Stomach (tissue), 4 donors: ENCODE data around the gene AKIRIN2.

Source experiments
- POLR2A ChIP-seq, 4 donors: fragments of 450-650 bp; IDR thresholded peaks; one replicate each; pipeline ENCODE4 v1.6.1; 2016; ENCODE audit warnings: antibody characterized with exemption in 4 of 4, control low read depth in 2 of 4, mild to moderate bottlenecking in 1 of 4, moderate library complexity in 1 of 4
- TF ChIP-seq, protein P1 (sequence below), 7 experiments: fragments of 450-650 bp in 4 of 7; fragments of 200-600 bp in 3 of 7; sonication (generic) in 3 of 7; IDR thresholded peaks; one replicate each; pipeline ENCODE4 v1.5.1; 2016 to 2019; ENCODE audit warnings: antibody characterized with exemption in 7 of 7, control low read depth in 2 of 7, mild to moderate bottlenecking in 1 of 7

DNA sequence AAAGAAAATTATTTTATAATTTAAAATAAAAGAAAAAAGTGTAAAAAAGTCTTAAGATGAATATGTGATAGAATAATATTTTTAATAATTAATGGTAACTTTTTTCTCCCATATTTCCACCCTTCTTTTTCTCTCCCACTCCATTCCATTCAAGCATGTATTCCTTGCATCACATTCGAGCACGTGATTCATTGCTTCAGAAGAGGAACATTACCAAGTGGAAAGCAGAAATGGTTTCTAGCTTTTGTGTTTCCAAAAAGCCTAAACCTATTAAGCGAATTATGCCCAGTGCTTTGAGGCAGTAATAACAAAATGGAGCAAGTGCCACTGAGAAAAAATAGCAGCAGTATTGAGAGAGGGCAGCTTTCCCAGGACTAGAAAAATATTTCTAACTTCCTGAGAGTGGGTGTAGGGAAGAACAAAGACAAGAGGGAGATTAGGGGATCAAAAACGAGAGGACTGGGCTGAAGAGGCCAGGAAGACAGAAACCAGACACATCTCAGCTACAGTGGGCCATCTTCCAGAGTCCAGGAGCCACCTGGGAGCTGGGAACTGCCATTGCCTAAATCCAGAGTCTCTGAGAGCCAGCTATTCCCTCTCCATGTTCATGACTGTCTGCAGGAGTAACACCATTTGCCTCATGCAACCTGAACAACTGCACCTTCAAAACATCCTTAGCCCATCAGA, 15.0 kb upstream of the AKIRIN2 start:
- TF ChIP-seq, protein P1, sequence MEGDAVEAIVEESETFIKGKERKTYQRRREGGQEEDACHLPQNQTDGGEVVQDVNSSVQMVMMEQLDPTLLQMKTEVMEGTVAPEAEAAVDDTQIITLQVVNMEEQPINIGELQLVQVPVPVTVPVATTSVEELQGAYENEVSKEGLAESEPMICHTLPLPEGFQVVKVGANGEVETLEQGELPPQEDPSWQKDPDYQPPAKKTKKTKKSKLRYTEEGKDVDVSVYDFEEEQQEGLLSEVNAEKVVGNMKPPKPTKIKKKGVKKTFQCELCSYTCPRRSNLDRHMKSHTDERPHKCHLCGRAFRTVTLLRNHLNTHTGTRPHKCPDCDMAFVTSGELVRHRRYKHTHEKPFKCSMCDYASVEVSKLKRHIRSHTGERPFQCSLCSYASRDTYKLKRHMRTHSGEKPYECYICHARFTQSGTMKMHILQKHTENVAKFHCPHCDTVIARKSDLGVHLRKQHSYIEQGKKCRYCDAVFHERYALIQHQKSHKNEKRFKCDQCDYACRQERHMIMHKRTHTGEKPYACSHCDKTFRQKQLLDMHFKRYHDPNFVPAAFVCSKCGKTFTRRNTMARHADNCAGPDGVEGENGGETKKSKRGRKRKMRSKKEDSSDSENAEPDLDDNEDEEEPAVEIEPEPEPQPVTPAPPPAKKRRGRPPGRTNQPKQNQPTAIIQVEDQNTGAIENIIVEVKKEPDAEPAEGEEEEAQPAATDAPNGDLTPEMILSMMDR (IDR thresholded peaks at IDR 0.05), result no peak
- TF ChIP-seq POLR2A (IDR thresholded peaks at IDR 0.05), result no peak
